ENCODE results near the gene ZNF207. TPM values are rescaled to one million over a fixed set of nuclear protein-coding genes. Genes with fewer than 3 reads are reported as not detected.

The ZNF207 gene
- polyA plus RNA-seq, 2 of the 4 experiments (the other 2 are of a cell fraction), result 208 to 292 TPM

GRCh38 chr17:32330147-32330546 is 19.8 kb upstream of the ZNF207 start:
- ChIA-PET CTCF (interaction anchor here (0.6 to 3.6 kb wide), 4 partner anchors 10 to 188 kb away, joined by 3 to 35 read pairs (median 3); partner anchors contain the start of gene RHOT1), POLR2A (no interaction called here)

GRCh38 chr17:32331243-32332040 is 18.5 kb upstream of the ZNF207 start:
- 92% methylated on average over 3 of the region's 3 CpGs for WGBS (ENCODE audit: missing lambda C conversion rate)
- ATAC-seq, result no peak
- TF ChIP-seq MAX (IDR thresholded peaks at IDR 0.05), result no peak
- no peak for TF ChIP-seq EHF (CRISPR knock-in tag; IDR thresholded peaks at IDR 0.05)
- TF ChIP-seq CBX8 (IDR thresholded peaks at IDR 0.05), result no peak
- no peak for TF ChIP-seq POLR2AphosphoS2 (conservative IDR thresholded peaks at IDR 0.05; ENCODE audit: low read length)
- no peak for TF ChIP-seq HDAC2 (IDR thresholded peaks at IDR 0.05)
- TF ChIP-seq E2F6 (IDR thresholded peaks at IDR 0.05; ENCODE audit: borderline replicate concordance, low read depth), result no peak
- no peak for TF ChIP-seq CHD4 (IDR thresholded peaks at IDR 0.05; ENCODE audit: borderline replicate concordance)
- TF ChIP-seq KDM5A (IDR thresholded peaks at IDR 0.05), result no peak
- no peak for TF ChIP-seq KDM1A (IDR thresholded peaks at IDR 0.05; ENCODE audit: low read depth)
- TF ChIP-seq PBX3 (IDR thresholded peaks at IDR 0.05), result no peak
- TF ChIP-seq ATOH8 (CRISPR knock-in tag; IDR thresholded peaks at IDR 0.05; ENCODE audit: low read depth), result no peak
- TF ChIP-seq NPAS2 (CRISPR knock-in tag; IDR thresholded peaks at IDR 0.05; ENCODE audit: borderline replicate concordance), result no peak
- TF ChIP-seq HOXB5 (CRISPR knock-in tag; IDR thresholded peaks at IDR 0.05), result no peak

More at GRCh38 chr17:32330147-32330546, 19.8 kb upstream of the ZNF207 start:
- Histone ChIP-seq H3K27ac (no peak overlapping the region), H3K4me1 (no peaks in the 10 kb centered on the region), H3K9me3 (no peaks in the 10 kb centered on the region), H3K4me3 (no peak overlapping the region), H3K4me2 (no peak overlapping the region)
- FAIRE-seq, result no peak
- ATAC-seq, result no peak
- DNase-seq (ENCODE audit: low read depth in 1 of 2, low spot score in 1 of 2), result no peak
- 83% methylated on average over 3 of the region's 3 CpGs for WGBS (ENCODE audit: missing lambda C conversion rate)
- TF ChIP-seq EHMT2 (IDR thresholded peaks at IDR 0.05; ENCODE audit: low read depth) (no peak), SREBF2 (IDR thresholded peaks at IDR 0.05) (no peak), CHD4 (IDR thresholded peaks at IDR 0.05; ENCODE audit: borderline replicate concordance) (no peak), BCL3 (IDR thresholded peaks at IDR 0.05) (no peak), ZFP36 (IDR thresholded peaks at IDR 0.05; ENCODE audit: borderline replicate concordance, partially characterized antibody) (no peak), HOXB13 (CRISPR knock-in tag; IDR thresholded peaks at IDR 0.05; ENCODE audit: low read depth) (no peak), HOXA7 (CRISPR knock-in tag; IDR thresholded peaks at IDR 0.05) (no peak), RAD21 (conservative IDR thresholded peaks at IDR 0.05 in 1 of 2, IDR thresholded peaks at IDR 0.05 in 1 of 2) (no peak), JUN (IDR thresholded peaks at IDR 0.05) (no peak), RARB (CRISPR knock-in tag; IDR thresholded peaks at IDR 0.05) (no peak), EP300 (IDR thresholded peaks at IDR 0.05) (no peak), MAZ (IDR thresholded peaks at IDR 0.05; ENCODE audit: borderline replicate concordance, low read depth, low read length) (no peak), HOXB5 (CRISPR knock-in tag; IDR thresholded peaks at IDR 0.05) (no peak)

More at GRCh38 chr17:32331243-32332040, 18.5 kb upstream of the ZNF207 start:
- H3K27ac ChIP-seq, result no peak overlapping the region
- FAIRE-seq (peak; percentile 32), DNase-seq (ENCODE audit: low read depth in 1 of 2, low spot score in 1 of 2) (no peak)
- no peak overlapping the region for H3K4me2 ChIP-seq
- ChIA-PET CTCF (interaction anchor here (0.8 to 3.6 kb wide), 6 partner anchors 8 to 79 kb away, joined by 3 to 35 read pairs (median 4); no protein-coding TSS in a partner anchor), POLR2A (interaction anchor here (1.2 kb wide), 1 partner anchor 71 kb away, joined by 4 read pairs; no protein-coding TSS in a partner anchor)
- no peaks in the 10 kb centered on the region for H3K9me3 ChIP-seq
- H3K4me3 ChIP-seq, result no peak overlapping the region
- no peaks in the 10 kb centered on the region for H3K4me1 ChIP-seq
